GM19025 (cell line): ENCODE data around the gene ARPC1A.
"Not testable (repeated sequence)": the region's sequence is repeated elsewhere in the genome, so short reads cannot be mapped to it uniquely, and the experiment has no call there.

ENCODE experiments used
- ATAC-seq: cut with Tn5 transposase; IDR thresholded peaks from one replicate; pipeline ENCODE4 v1.9.1; 2021; ENCODE audit warnings: mild to moderate bottlenecking, low read depth, moderate library complexity; ENCODE audit not compliant: unreplicated experiment

The ARPC1A gene

DNA sequence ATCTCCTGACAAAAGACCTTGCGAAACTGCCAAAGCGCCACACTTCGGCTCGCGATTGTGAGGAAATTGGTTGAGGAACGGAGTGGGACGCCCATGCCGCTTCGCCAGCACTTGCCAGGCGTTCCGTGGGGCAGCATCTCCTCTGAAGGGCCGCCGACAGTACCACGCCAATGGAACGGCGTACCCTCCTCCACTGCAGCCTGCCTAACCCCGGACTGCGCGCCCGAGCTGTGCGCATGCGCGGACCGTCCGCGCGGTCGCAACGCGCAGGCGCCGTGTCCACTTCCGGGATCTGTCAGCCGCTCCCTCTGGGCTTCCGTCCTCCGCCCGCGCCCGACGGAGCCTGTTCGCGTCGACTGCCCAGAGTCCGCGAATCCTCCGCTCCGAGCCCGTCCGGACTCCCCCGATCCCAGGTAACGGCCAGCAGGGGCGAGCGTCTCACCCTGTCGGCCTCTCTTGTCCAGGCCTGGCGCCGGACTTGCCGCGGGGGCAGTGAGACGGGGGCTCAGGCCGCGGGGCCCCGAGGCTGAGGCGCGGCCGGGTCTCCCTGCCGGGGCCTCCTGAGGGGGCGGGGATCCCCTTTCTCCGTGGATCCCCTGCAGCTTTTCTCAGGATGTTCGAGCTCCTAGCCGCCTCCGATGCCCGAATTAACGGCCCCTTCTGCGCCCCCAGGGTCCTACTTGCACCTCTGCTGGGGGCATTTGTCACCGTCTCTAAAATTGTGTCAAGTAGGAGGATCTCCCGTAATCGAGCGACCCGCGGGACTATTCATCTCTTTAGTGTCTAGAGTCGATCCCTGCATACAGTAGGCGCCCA lies at the start of gene ARPC1A:
Gene ARPC1A (plus strand): TSS at position 307 of the 816 bp plus-strand sequence. CDS start 7,456 bp downstream, outside the sequence.
- peak; percentile 89 for ATAC-seq

DNA sequence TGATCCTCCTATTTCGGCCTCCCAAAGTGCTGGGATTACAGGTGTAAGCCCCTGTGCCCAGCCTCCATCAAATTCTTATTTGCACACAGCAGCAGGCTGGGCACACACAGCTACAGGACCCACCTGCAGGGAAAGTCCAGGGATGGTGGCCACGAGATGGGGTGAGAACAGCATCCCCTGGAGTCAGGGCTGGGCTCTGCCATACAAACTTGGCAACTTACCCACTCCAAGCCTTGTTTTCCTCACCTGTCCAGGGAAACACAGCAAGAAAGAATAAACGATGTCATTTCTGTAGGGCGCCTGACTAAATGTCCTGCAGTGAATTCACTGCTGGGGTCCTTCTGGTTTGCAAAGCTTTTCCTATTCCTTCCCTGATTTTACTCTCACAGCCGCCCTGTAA lies 47.5 kb upstream of the ARPC1A start:
- ATAC-seq = no peak

DNA sequence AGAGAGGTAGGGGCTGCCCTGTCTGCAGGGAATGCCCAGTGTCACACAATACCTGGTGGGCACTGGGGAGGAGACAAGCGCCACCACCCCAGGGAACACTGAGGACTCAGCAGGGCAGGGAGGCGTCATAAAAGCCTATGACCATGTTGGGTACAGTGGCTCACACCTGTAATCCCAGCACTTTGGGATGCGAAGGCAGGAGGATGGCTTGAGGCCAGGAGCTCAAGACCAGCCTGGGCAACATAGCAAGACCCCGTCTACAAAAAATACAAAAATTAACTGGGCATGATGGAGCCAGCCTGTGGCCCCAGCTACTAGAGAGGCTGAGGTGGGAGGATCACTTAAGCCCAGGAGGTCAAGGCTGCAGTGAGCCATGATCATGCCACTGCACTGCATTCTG lies 41.5 kb upstream of the ARPC1A start:
- not testable (repeated sequence) for ATAC-seq

DNA sequence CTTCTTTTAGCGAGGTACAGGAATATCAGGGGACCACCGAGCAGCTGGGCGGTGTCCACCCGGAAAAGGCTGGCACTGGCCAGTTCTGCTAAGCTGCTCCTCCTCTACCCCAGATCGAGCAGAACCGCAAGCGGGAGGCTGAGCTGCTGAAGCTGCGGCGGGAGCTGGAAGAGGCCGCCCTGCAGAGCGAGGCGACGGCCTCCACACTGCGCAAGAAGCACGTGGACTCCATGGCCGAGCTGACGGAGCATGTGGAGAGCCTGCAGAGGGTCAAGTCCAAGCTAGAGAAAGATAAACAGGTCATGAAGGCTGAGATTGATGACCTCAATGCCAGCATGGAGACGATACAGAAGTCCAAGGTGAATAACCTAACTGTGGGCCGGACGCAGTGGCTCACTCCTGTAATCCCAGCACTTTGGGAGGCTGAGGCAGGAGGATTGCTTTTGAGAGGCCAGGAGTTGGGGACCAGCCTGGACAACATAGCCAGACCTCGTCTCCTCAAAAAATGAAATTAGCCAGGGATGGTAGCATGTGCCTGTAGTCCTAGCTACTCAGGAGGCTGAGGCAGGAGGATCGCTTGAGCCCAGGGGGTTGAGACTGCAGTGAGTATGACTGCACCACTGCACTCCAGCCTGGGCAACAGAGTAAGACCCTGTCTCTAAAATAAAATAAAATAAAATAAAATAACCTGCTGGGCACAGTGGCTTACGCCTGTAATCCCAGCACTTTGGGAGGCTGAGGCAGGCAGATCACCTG lies 37.7 kb upstream of the ARPC1A start:
- ATAC-seq = no peak

DNA sequence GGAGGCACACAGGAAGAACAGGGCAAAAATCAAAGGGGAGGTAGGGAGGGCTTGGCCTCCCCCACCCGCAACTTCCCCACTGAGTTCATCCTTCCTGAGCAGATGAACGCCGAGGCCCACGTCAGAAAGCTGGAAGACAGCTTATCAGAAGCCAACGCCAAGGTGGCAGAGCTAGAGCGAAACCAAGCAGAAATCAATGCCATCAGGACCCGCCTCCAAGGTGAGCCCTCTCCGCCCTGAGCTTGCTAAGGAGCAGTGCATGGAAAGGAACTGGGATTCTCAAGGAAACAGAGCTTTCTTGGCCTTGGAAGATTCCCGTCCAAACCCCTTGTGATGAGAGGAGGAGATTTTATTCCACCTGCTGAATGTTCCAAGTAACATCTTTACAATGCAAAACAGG lies 36.5 kb upstream of the ARPC1A start:
- ATAC-seq = no peak

DNA sequence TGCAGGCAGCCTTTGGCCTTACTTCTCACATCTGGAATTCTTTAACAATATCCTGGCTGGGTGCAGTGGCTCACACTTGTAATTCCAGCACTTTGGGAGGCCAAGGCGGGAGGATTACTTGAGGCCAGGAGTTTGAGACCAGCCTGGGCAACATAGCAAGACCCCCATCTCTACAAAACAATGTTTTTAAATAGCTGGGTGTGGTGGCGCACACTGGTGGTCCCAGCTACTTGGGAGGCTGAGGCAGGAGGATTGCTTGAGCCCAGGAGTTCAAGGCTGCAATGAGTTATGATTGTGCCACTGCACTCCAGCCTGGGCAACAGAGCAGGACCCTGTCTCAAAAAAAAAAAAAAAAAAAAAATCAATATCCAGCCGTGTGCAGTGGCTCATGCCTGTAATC lies 35.5 kb upstream of the ARPC1A start:
- ATAC-seq = not testable (repeated sequence)

DNA sequence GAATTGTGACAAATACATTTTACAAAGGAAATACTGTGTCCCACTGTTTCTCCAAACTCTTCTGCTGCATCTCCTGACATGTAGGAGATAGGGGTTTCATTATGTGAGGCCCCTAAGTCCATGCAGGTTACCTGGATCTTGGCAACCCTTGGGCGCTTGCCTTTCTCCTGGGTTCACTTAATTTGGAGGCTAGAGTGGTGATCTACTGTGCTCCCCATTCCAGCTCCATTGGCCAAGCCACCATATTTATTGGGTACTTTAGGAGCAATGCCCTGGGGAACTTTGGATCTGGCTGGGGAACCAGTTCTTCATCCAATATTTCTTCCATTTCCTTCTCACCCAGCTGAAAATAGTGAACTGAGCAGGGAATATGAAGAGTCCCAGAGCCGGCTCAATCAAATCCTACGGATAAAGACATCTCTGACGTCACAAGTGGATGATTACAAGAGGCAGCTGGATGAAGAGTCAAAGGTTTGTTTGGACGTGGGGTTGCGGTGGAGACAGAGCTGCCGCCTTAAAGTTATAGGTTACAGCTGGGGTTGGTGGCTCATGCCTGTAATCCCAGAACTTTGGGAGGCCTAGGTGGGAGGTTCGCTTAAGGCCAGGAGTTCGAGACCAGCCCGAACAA lies 34.6 kb upstream of the ARPC1A start:
- ATAC-seq = no peak

DNA sequence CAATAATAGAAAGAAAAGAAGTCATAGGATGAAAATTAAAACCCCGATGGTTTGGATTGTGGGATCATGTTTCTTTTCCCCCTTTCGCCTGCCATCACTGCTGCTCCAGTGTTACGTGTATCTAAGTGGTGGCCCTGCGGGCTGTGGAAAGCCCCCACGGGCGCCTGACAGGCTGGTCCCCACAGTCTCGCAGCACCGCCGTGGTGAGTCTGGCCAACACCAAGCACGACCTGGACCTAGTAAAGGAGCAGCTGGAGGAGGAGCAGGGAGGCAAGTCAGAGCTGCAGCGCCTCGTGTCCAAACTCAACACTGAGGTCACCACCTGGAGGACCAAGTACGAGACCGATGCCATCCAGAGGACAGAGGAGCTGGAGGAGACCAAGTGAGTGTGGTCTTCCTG lies 33.6 kb upstream of the ARPC1A start:
- no peak for ATAC-seq

DNA sequence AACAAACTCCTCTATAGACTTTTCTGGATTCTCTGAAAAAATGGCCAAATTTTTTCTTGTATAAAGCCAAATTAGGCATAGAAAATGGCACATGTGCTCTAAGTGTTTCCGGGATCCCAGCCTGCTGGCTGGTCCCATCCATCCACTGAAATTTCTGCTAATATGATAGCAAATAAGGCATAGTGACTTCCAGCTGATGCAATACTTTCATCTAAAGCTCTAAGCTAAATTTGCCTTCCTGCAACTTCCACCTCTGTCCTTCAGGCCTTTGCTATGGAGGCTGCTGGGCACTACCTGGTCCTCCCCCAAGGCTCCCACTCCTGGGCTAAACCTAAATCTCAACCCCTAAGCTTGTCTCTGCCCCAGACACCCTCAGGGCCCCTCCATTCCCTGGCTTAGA lies 32.5 kb upstream of the ARPC1A start:
- ATAC-seq = no peak

DNA sequence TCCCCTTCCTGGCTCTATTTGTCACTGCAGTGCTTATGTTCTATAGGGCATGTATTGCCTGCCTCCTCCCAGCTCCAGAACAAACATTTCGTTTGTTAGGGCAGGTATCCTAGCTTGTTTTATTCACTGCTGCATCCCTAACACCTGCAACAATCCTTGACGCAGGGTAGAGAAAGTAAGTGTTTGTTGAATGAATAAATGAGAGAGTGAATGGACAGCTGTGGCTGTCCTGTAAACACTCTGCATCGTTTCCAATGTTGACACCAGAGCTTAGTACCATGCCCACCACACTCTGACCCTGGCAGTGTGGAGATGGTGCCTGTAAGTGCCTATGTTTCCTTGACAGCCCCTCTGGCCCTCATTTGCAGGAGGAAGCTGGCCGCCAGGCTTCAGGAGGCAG lies 32.0 kb upstream of the ARPC1A start:
- no peak for ATAC-seq

DNA sequence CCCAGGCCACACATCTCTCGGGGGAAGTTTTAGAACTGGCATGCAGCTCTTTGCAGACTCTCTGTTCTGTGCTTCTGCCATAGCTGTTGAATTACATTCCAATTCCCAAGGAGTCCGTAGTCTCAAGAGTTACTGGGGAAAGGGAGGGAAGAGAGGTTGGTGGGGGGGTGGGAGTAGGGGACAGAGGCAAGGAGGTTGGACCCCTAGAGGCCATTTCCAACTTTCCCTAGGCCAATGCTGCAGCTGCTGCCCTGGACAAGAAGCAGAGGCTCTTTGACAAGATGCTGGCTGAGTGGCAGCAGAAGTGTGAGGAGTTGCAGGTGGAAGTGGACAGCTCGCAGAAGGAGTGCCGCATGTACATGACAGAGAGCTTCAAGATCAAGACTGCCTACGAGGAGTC lies 29.2 kb upstream of the ARPC1A start:
- no peak for ATAC-seq

DNA sequence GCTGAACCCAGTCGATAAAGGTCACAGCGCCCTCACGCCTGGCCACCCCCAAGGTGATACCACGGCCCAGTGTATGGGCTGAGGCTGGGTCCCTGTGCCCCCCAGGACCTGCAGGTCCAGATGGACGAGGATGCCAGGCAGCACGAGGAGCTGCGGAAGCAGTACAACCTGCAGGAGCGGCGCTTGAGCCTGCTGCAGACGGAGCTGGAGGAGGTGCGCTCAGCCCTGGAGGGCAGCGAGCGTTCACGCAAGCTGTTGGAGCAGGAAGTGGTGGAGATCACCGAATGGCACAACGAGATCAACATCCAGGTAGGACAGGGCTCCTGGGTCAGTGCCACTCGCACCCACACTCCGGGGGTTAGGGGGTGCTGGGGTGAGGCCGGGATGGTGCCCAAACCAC lies 24.2 kb upstream of the ARPC1A start:
- ATAC-seq = no peak

DNA sequence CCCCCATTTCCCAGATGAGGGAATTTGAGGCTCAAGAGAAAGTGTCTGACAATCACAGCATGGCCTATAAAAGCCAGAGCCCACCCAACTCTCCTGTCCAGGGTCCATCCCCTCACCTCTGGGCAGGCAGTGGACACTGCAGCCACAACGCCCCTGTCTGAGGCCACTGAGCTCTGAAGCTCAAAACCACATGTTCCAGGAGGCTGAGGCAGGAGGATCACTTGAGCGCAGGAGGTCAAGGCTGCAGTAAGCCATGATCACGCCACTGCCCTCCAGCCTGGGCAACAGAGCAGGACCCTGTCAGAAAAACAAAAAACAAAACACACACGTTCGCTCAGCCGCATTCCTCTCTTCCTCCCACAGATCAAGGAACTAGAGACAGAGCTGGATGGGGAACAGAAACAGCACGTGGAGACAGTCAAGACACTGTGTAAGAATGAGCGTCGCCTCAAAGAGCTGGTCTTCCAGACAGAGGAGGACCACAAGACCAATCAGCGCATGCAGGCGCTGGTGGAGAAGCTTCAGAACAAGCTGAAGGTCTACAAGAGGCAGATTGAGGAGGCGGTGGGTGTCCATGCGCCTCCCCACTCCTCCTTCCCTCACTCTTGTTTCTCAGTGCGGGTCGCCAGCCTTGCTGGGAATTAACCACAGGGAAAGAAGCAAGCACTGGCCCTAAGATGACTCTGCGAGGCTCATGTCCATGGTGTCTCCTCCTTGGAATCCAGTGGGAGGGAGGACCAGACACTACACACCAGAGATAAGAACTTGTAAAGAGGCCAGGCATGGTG lies 20.0 kb upstream of the ARPC1A start:
- no peak for ATAC-seq

DNA sequence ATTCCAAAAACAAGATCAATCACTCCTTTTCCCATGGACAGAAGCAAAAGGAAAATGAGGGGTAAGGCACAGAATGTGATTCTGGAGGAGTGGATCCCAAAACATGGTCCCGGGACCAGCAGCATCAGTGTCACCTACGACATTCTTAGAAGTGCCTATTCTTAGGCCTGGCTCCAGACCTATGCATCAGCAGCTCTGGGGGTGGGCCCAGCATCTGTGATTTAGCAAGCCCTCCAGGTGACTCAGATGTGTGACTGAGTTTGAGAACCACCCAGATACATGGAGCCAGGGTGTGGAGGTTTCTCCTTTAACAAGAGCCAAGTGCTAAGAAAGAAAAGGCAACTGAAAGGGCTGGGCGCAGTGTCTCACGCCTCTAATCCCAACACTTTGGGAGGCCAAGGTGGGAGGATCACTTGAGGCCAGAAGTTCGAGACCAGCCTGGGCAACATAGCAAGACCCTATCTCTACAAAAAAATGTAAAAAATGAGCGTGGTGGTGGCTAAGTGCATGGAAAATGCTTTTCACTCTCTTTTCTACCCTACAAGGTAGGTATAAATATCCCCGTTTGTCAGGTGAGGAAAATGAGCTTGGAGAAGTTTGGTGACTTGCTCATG lies 17.1 kb upstream of the ARPC1A start:
- ATAC-seq = no peak

DNA sequence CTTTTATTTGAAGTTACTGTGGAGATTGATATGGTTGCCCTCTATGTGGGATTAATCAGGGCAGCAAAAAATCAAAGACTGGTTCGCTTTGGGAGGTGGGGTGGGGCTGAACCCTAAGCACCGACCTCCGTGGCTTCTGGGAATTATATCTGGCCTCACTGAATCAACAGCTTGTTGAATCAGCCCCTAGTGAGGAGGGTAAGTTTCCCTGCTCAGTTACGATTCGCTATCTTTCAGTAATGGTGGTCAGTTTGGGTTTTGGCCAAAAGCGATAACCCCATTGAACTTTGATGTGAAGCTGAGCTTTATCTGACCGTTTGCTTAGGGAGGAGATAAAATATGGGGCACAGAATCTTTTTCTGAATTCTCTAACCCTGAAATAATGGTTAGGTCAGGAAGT lies 16.6 kb upstream of the ARPC1A start:
- ATAC-seq = no peak

DNA sequence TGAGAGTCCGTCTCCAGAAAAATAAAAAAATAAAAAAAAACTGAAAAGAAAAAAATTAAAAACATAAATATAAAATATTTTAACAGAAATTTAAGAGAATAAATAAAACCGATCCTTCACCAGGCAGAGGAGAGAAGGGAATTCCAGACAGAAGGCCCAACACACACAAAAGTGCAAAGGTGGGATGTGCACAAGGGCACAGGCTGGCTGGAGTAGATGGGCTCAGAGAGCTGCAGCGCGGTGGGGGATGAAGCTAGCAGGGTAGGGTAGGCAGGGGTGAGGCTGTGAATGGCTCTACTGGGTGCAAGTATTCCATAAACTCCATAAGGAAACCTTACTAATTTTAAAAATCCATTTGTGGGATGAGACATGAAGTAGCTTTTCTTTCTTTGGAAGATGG lies 15.7 kb upstream of the ARPC1A start:
- ATAC-seq = no peak

DNA sequence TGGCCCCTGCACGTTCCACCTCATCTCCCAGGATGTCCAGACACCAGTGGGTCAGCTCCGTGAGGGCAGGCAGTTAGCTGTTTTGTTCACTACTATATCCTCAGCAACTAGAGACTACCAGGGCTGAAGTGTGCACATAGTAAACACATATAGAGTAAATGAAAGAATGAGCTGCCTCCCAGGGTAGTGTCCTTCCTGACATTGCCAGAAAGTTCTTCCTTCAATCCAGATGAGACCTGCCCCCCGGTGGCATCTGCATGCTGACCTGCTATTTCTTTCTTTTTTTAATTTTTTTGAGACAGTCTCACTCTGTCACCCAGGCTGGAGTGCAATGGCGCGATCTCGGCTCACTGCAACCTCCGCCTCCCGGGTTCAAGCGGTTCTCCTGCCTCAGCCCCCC lies 14.0 kb upstream of the ARPC1A start:
- ATAC-seq = no peak

DNA sequence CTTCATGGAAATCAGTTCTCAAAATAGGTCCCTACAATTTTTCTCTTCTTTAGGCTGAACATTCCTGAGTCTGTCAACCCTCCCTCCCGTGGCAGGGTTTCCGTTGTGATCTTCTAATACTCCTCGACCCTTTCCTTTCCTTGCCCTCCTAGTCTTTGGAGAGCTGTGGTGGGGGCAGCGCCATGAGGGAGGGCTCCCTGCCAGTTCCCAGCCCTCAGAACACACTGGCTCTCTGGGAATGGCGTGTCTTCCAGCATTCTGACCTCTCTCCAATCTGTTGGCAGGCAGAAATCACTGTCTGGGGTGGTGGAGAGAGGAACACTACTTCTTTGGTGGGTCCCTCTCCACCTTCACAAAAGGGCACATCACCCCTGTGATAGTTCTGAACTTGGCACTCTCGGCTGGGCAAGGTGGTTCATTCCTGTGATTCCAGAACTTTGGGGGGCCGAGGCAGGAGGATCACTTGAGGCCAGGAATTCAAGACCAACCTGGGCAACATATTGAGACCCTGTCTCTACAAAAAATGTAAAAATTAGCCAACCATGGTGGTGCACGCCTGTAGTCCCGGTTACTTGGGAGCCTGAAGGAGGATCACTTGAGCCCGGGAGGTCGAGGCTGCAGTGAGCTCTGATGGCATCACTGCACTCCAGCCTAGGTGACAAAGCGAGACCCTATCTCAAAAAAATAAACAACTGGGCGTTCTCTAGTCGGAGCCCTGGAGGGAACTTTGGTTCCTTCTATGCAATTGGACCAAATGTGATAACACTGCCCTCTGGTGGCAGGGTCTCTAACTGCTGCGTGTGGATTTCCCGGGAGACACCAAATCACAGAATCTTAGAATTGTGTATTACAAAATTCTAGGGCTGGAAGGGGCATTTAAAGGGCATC lies 13.1 kb upstream of the ARPC1A start:
- no peak for ATAC-seq

DNA sequence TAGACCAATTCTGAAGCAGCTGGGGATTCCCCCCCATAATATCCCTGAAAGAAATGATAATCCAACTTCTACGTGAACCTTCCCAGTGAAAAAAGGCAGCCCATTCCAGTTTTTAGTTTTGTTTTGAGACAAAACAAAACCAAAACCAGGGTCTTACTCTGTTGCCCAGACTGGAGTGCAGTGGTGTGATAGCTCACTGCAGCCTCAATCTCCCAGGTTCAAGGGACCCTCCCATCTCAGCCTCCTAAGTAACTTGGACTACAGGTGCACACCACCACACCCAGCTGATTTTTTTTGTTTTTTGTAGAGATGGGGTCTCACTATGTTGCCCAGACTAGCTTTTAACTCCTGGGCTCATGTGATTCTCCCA lies 12.5 kb upstream of the ARPC1A start:
- ATAC-seq = no peak
